Astrocyte of the spinal cord (primary cell): Measurements from ENCODE around the gene PPWD1.

Experiments used
- DNase-seq: peaks from one replicate; pipeline ENCODE4 v3.0.0; 2011; ENCODE audit warnings: low read depth, low spot score
- H3K4me3 ChIP-seq: 2 replicates; pipeline ENCODE4 v1.5.1; 2011; ENCODE audit warnings: low read depth, mild to moderate bottlenecking, low read length, moderate library complexity
- in situ Hi-C: cut with HindIII; loops from 2 replicates; pipeline ENCODE4 v1.10.0; 2017; ENCODE audit warnings: low sequenced_read_pairs
- TF ChIP-seq, protein P1 (sequence below): IDR thresholded peaks from 2 replicates; pipeline ENCODE4 v1.5.1; 2012; ENCODE audit warnings: low read depth, mild to moderate bottlenecking, low read length, inconsistent platforms

Gene PPWD1

DNA sequence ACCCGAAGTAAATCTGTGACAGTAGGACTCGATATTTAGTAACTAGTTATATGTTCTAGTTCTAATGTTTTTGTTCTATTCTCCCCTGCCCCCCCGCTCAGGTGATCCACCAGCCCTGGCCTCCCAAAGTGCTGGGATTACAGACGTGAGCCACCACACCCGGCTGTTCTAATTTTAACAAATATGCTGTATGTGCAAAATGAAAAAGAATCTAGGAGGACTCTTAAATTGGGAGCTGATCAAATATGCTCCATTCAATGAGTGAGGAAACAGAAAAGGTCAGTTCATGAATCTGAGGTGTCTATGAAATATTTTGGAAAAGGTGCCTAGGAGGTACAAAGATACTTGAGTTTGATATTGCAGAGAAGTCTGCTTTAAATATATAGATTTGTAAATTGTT is 17.0 kb upstream of the PPWD1 start:
- DNase-seq: no peak
- TF ChIP-seq, protein P1, sequence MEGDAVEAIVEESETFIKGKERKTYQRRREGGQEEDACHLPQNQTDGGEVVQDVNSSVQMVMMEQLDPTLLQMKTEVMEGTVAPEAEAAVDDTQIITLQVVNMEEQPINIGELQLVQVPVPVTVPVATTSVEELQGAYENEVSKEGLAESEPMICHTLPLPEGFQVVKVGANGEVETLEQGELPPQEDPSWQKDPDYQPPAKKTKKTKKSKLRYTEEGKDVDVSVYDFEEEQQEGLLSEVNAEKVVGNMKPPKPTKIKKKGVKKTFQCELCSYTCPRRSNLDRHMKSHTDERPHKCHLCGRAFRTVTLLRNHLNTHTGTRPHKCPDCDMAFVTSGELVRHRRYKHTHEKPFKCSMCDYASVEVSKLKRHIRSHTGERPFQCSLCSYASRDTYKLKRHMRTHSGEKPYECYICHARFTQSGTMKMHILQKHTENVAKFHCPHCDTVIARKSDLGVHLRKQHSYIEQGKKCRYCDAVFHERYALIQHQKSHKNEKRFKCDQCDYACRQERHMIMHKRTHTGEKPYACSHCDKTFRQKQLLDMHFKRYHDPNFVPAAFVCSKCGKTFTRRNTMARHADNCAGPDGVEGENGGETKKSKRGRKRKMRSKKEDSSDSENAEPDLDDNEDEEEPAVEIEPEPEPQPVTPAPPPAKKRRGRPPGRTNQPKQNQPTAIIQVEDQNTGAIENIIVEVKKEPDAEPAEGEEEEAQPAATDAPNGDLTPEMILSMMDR: no peak
- H3K4me3 ChIP-seq: no peak overlapping the region
- in situ Hi-C loops: no loop called here

- in situ Hi-C loops: no loop called here
- no peak for DNase-seq
- H3K4me3 ChIP-seq: no peak overlapping the region
- TF ChIP-seq, protein P1: no peak
Measured at GRCh38 chr5:65548281-65548680, 14.8 kb upstream of the PPWD1 start.

DNA sequence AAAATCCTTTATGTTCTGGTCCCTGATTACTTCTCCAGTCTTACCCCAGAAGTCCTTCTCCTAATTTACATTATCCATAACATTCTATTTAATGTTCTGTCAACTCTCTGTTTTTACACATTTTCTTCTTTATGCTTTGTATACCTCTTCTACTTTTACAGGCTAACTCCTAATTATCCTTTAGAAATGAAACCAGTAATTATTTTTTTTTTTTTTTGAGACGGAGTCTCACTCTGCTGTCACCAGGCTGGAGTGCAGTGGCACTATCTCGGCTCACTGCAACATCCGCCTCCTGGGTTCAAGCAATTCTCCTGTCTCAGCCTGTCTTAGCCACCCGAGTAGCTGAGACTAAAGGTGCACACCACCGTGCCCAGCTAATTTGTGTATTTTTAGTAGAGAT is 9.2 kb upstream of the PPWD1 start:
- no peak overlapping the region for H3K4me3 ChIP-seq
- in situ Hi-C loops: no loop called here
- TF ChIP-seq, protein P1: no peak
- DNase-seq: no peak

GRCh38 chr5:65555287-65555686 is 7.8 kb upstream of the PPWD1 start:
- no peak overlapping the region for H3K4me3 ChIP-seq
- in situ Hi-C loops: no loop called here
- TF ChIP-seq, protein P1: no peak
- DNase-seq: no peak

GRCh38 chr5:65556181-65556580 is 6.9 kb upstream of the PPWD1 start:
- no peak for DNase-seq
- in situ Hi-C loops: no loop called here
- TF ChIP-seq, protein P1: no peak
- no peak overlapping the region for H3K4me3 ChIP-seq

GRCh38 chr5:65556718-65557117 is 6.4 kb upstream of the PPWD1 start:
- DNase-seq: no peak
- TF ChIP-seq, protein P1: no peak
- no peak overlapping the region for H3K4me3 ChIP-seq
- in situ Hi-C loops: no loop called here

GRCh38 chr5:65563777-65564176 is 681 bp downstream of the PPWD1 start:
- peak overlapping the region; percentile 99 for H3K4me3 ChIP-seq
- in situ Hi-C loops: no loop called here
- TF ChIP-seq, protein P1: no peak
- no peak for DNase-seq
